HCEC 1CT (cell line): Measurements from ENCODE around the gene PDK4.
"Not testable (repeated sequence)": the region's sequence is repeated elsewhere in the genome, so short reads cannot be mapped to it uniquely, and the experiment has no call there.

Experiments used
- DNase-seq: peaks from one replicate; pipeline ENCODE4 v3.0.0-alpha.2; 2017

PDK4 gene

DNA sequence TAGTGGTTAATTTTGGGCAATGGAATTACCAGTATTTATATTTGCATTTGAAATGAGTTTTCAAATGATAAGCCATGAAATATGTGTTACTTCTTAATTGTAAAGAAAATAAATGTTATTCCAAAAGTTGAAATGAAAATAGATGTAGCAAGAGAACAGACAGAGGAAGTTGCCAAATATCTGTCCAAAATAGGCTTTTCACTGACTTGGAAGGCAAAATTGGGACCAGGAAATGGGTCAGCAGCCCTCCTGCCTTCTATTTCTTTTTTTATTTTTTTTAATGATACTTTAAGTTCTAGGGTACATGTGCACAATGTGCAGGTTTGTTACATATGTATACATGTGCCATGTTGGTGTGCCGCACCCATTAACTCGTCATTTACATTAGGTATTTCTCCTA, 8.1 kb upstream of the PDK4 start:
- not testable (repeated sequence) for DNase-seq

DNA sequence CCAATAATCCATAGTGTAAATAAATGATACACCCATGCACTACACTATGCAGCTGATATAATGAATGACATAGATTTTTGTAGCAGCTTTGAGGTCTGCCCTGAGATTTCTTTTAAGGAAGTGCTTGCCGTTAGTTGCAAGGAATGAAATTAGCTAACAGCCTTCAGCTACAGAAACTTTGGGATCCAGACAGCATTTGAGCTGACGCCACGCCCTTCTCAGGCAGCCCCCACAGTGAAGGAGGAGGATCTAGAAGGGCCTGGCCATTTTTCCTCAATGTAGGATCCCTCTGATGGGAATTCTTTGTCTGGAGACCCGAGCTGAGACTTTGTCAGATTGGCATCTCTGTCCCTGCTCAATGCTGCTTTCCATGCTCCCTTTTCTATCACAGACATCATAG, 6.1 kb upstream of the PDK4 start:
- DNase-seq = no peak

DNA sequence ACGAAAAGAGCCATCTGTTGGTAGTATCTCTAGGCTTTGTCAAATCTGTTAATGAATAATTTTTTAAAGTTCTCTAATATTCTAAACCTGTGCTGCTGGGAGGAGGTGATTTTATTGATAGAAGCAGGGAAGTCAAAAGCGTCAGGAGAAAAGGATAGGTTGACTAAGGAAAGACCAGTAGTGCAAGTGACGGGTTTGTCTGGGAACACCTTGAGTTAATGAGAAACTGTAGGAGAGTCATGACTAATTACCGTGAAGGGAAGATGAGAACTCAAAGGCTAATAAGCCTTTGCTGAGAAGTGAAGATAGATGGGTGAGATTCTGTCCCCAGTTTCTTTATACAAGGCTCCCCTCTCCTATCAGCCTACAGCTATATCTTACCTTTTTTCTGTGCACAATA, 5.0 kb upstream of the PDK4 start:
- DNase-seq = no peak

DNA sequence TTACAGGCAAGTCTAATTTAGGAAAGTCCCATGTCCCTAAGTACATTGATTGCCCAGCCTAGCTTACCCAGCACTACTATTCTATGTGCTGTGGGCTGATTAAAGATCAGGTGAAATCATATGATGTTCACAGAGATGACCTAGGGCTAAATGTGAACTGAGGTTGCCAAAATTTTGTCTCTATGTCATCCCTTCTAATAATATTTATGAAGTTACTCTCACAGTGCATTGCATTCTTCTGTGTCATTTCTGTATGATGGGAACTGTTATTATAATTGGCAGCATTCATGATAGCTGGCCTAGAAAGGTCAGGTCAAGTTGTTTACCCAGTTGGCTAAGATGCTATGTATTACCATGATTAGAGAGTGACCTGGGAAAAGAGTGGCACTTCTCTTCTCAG, 2.8 kb upstream of the PDK4 start:
- DNase-seq = no peak

DNA sequence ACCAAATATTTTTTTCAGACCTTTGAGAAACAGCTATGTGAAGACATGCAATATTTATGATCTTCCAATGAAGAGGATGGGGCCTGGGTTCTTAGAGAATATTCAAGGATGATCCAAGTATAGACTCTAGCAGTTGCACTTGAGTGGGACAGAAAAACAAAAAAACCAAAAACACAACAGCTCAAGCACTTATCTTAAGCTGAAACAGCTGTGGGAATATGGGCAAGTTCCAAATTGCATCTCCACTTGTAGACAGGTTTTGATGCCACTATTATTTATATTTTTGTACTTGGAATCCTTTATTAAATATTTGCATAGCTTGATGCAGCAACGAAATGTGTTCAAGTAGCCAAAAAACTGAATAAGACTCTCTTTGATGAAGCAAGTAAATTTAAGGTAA, 2.2 kb upstream of the PDK4 start:
- no peak for DNase-seq

DNA sequence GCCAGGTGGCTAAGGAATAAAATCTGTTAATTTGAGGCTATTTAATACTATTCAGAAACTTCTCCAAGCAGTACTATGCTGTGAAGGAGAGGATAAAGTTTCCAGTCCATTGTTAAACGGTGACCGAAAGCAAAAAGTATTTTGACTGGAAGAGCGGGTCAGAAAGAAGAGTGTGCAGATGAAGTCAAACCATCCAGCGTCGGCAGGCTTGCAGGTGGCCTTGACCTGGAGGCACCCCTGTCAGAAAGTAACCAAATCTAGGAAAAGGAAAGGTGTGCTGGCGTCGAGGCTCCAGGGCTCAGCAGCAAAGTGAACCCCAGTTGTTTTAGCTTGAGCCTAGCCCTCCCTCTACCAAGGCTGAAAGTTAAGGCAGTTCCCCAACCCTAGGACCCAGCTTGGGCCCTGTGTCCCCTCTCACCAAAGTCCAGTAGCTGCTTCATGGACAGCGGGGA, 544 bp downstream of the PDK4 start:
- no peak for DNase-seq

DNA sequence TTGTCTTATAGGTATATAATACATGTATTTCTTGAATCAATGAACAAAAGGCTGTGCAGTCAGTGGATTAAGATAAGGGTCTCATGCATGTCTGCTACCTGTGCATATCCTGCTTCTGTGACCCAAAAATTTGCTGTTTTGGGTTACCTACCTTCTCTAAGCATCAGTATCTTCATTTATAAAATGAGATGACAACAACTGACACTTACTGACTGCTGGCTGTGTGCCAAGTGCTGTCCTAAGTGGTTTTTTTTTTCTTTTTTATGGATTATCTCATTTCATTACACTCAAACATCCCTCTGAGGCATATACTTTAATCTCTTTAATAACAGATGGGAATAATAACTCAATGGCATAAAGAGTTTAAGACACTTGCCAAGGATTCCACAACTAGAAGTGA, 2.1 kb downstream of the PDK4 start:
- DNase-seq = no peak

DNA sequence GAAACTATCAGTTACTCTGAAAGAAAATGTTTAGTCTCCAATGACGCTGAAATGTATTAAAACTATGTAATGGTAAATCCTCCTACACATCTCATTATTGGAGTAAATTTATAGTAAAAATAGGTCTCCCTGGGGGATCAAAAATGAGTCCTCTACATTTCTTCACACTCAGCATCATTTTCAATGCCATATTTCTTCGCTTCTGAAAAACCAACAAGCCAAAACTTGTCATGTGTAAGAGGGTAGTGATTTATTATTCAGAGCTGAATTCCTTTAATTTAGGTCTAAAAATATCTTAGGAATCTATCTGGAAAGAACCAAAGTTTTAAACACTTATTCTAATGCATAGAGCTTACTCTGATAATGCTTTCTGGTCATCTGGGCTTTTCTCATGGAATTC, 3.0 kb downstream of the PDK4 start:
- DNase-seq = no peak

DNA sequence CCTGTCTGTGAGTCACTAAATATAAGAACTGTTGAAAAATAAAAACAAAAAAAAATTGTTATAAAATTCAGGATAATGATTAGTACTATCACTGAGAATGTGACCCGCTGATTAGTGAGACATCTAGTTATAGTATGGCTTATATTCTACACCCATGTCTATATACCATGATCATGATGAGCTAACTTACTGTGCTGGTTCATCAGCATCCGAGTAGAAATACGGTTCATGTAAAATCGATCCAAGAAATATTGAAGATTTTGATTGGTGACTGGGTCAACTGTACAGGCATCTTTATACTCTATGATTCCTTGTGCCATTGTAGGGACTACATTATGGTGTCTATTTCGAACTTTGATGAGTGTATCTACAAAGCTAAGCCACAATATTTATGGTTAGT, 3.7 kb downstream of the PDK4 start:
- DNase-seq = no peak

DNA sequence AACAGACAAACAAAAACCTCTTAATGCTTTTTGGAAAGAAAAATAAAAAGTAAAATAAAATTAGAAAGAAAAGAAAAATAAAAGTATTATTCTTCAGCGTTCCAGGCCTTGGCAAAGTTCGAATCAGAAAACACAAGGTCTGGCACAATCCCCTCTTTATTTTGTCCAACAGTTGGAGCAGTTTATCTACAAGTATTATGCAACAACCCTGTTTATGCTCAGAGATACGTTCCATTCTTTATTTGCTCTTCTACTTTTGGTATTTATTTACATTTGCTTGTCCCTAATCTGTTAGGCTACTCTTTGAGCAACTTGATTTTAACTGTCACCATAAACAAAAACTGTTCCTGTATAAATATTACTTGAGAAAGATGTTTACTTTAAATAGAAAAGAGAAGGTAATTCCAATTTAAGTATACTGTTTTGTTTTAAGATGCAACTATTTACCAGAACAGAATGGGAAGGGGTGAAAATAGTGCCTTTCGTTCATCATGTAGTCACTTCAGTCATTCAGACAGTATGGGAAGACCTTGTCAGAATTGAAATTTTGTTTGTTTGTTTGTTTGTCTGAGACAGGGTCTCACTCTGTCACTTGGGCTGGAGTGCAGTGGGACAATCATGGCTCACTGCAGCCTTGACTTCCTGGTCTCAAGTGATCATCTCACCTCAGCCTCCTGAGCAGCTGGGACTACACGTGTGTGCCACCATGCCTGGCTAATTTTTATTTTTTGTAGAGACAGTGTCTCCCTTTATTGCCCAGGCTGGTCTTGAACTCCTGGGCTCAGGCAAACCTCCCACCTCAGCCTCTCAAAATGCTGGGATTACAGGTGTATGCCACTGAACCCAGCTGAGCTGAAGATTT, 5.7 kb downstream of the PDK4 start:
- no peak for DNase-seq

DNA sequence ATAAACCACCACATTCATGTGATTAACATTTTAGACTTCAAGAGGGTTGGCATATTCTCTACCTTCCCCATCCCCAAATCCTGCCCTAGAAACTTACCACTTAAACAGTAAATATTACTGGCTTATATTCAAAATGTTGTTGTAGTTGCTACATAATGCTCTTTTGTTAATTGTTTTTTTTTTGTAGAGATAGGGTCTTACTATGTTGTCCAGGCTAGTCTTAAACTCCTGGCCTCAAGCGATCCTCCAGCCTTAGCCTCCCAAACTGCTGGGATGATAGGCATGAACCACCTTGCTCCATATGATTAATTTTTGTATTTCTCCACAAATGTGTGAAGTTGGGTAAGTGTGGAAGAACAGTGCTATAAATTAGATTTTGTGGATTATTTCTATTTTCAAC, 6.5 kb downstream of the PDK4 start:
- no peak for DNase-seq

DNA sequence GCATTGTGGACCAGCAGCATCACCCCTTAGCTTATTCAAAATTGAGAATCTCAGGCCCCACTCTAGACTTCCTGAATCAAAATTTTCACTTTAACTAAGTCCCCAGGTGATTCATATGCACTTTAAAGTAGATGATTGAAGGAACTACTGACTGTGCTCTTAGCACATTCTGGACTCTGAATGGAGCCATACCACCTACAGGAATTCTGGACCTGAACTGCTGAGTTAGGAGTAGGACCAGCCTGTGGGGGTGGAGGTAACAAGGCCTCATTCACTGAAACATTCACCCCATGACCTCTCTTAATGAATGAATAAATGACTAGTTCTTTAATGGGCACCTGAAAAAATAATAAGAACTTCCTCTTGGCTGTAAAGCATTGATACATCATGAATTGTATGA, 7.3 kb downstream of the PDK4 start:
- DNase-seq = no peak

DNA sequence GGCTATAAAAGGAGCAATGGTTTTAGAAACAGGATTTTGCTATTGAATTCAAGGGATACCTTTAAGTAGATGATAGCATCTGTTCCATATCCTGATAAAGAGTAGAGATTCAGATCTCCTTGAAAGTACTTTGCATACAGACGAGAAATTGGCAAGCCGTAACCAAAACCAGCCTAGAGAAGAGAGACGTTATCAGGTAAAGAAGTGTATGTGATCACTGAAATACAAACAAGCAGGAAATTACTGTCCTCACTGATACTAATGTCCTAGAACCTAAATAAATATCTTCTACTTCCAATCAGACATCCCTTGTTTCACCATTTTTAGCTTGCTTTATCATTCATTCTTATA, 9.4 kb downstream of the PDK4 start:
- DNase-seq = no peak

DNA sequence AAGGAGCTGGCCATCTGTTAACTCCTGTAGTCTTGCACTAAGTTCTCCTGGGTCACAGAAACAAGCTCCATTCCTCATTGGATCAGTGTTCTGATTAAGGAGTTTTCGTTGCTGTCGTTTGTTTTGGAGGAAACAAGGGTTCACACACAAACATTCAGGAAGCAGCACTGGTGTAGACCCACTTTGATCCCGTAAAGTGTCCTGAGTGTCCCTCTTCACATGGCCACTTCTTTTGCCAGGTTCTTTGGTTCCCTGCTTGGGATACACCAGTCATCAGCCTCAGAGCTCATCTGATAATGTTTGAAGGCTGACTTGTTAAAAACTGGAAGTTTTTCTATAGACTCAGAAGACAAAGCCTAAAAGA, 10.9 kb downstream of the PDK4 start:
- DNase-seq = no peak

DNA sequence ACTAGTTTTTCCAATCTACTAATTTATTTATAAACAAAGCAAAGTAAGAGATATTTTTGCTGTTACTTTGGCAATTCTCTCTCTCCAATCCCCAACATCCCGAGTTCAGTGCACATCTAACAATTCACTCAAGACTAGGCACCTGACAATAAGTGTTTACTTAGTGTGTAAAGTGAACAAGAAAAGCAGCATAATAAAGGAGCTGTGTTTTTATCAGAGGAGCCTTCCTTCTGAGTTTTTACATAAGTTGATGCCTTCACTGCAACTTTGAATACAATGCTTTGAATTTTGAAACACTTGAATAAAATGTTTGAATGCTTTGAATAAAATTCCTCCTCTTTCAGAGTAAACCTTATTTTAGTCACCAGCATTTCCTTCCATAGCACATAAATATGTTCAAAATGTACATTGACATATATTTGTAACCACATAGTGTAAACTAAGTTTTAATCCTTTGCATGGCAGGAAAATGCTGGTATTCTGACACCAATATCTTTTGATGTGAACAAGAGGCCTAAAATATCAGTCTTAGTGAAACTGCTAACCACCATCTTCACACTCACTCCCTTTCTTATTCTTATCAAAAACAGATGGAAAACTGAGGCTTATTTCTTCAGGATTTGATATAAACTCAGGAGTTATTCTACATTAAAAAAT, 11.4 kb downstream of the PDK4 start:
- no peak for DNase-seq

DNA sequence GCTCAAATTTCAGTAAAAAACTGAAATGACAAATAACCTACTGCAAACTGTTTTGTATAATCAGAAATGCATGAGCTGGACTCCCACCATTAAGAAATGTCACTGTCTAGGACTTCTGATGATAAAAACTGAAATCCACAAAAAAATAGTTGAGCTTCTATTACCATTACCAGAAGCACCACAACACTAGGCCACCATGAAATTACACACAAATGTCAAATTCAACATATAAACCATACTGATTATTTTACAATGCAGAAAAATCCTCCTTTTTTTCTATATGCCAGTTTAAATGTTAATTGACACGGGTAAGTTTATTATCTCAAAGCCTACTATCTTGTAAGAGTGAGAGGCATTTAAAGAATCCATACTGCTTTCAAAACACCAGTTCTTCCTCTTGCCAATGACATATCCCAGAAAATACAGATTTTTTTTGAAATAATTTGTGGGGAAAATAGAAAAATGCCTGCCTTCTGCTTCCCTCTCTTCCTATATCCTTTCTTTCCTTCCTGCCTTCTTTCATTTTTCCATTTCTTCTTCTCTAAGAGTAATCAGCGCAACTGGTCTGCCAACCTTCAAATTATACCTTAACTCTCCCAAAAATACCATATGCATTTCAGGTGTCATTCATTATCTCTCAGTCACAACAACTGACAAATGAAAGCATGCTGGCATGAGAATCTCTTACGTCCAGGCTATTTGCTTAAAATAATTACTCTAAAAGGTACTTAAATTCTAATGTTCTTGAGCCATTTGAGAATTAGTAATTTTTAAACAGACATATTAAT, 12.3 kb downstream of the PDK4 start:
- no peak for DNase-seq

DNA sequence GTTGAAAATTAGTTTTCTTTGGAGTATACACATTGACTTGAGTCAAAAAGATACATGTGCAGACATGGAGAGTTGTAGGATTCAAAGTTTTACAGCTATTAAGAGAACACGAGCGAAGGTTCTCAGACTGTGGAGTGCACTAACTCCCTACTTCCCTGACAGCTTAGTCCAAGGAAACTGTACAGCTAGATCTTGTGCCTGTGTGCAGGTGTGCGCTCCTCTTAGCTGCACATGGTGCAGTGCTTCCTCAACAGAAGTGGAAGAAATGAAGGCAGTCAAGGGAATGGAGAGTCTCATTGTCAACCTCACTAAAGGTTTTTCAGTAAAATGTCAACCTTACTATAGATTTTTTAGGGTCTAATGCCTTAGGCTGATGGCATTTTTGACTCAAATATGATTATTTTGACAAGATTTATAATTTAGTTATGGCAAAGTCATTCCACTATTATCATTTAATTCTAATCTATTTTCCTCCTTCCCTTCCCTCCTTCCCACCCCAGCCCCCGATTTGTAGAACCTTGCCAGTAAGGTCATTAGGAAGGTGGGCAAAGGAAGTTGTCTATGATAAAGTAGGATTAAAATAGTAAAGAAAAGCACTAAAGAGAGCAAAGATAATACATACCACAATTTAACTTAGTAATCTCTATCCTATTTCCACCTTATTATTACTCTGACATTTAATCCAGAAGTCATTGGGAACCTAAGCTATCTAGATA, 13.6 kb downstream of the PDK4 start:
- no peak for DNase-seq

DNA sequence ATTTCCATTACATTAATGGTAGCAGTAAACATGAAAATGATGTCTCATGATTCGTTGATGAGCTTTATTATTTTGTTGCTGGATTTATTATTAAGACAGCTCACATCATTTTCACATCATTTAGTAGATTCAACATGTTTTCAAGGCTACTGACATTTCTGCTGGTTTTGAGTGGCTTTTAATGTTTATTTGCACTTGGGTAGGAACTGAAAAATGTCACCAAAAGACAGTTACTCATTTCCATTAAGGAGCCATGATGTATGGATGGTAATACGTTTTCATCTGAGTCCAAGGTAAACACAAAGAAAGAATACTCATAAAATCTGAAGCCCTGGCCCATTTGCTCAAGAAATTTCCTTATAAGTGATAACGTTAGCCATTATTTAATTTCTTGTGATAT, 14.8 kb downstream of the PDK4 start:
- DNase-seq = no peak

DNA sequence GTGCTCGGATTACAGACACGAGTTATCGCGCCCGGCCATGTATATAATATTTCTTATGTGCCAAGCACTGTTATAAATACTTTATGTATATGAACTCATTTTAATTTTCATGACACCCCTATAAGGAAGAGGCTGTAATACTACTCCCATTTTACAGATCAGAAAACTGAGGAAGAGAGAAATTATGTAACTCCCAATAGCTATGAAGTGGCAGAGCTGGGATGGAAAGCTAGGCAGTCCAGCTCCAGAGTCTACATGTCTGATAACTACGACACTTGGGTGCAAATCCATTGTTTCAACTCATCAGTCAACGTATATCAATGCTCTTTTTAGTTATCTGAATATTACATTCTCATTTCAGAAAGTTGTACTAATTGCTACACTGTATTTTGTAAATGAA, 17.0 kb downstream of the PDK4 start:
- no peak for DNase-seq

DNA sequence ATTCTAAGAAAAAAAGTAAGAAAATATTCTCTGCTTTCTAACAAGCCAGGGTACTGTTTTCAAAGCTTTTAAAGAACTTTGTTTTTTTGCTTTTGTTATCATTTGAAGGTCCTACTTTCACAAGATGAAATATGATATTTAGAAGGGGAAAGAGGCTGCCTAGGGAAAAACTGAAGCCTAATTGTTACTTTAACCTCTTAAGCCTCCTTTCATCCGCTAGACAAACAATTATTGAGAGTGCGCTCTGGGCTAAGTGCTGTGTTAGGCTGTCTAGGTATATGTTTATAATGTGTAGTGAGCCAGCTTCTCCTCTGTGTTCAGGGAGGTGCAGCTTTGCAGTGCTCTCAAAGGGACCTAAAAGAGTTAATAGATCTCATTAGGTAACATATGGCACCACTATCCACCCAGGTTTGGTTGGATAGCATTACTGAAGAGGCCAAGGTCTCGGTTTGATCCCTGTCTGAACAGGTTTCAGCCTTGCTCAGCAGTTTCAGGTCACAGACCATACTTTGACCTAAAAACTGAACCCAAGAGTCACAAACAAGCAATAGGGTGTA, 17.9 kb downstream of the PDK4 start:
- no peak for DNase-seq

DNA sequence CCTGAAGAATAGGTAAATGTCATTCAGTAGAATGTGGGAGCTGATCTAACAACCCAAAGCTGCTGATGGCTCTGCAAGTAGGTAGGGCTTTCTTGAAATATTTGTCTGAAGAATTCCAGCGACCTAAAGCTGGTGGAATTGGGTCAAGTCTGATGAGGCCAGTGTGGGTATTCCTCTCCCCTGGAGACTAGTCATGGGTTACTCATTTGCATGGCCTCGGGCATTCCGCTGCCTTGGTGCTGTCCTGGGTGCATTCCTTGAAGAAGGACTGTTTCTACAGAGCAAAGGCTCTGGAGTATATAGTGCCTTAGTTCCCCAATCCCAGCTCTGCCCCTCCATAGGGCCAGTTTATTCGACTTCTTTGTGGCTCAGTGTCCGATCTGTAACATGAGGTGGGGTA, 19.2 kb downstream of the PDK4 start:
- DNase-seq = no peak

DNA sequence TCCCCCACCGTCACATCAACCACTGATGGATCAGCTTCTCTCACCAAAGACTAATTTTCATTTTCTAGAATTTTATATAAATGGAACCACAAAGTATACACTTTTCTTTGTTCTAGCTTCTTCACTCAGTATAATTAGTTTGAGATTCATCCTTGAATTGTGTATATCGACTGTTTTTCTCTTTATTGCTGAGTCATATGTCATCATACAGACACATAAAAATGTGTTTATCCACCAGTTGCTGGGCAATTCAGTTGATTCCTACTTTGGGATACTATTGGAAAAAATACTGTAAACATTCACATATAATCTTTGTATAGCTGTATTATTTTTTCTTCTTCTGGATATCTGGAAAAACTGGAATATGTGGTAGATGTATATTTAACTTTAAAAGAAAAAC, 26.6 kb downstream of the PDK4 start:
- DNase-seq = no peak

DNA sequence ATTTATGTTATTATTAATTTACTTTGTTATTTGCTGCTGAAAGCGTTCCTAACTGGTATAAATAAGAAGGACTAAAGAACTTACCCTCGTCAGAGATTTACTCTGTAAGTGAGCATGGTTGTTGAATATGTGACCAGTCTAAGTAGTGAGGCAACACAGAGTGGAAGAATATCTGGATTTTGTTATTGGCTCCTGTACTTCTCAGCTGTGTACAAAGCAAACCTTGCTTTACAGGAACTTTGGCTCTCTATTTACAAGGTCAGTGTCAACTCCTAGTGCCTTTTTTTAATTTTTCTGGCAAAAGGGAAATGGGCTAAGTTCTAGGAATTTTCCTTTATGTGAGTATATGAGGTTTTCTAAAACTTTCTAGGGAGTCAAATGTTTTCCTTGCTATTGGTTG, 35.6 kb downstream of the PDK4 start:
- no peak for DNase-seq
